ENCODE measurements around the gene SLC7A14.

Gene SLC7A14

GRCh38 chr3:170585937-170586310 is at the start of gene SLC7A14:
TSS of gene SLC7A14 (minus strand) at chr3:170586075. CDS start at chr3:170526936, 59,139 bp downstream.
- Histone ChIP-seq H3K9ac (ENCODE audit: low read depth, low read length) (no peak within 1 kb of the TSS), H3K4me1 (ENCODE audit: control insufficient read depth, insufficient read depth, low read length) (no peaks in the 10 kb centered on the region), H3K9me3 (ENCODE audit: control insufficient read depth, insufficient read depth, low read length) (no peaks in the 10 kb centered on the region), H3K36me3 (ENCODE audit: control insufficient read depth, insufficient read depth, low read length) (no peaks in the 10 kb centered on the region), H3K27me3 (ENCODE audit: control insufficient read depth, insufficient read depth, low read length) (peaks cover 36% of the 10 kb centered on the region), H3K4me3 (ENCODE audit: low read depth, low read length) (peak within 1 kb of the TSS; percentile 63)

- Histone ChIP-seq H3K4me3 (ENCODE audit: low read depth, low read length) (no peak overlapping the region), H3K27me3 (ENCODE audit: control insufficient read depth, insufficient read depth, low read length) (no peaks in the 10 kb centered on the region), H3K36me3 (ENCODE audit: control insufficient read depth, insufficient read depth, low read length) (no peaks in the 10 kb centered on the region), H3K4me1 (ENCODE audit: control insufficient read depth, insufficient read depth, low read length) (peaks cover 4% of the 10 kb centered on the region), H3K9me3 (ENCODE audit: control insufficient read depth, insufficient read depth, low read length) (no peaks in the 10 kb centered on the region), H3K9ac (ENCODE audit: low read depth, low read length) (no peak overlapping the region)
Measured at GRCh38 chr3:170635385-170635735, 49.5 kb upstream of the SLC7A14 start.

GRCh38 chr3:170634663-170635384 is 48.9 kb upstream of the SLC7A14 start:
- no peak overlapping the region for H3K4me3 ChIP-seq (ENCODE audit: low read depth, low read length)
- peaks cover 4% of the 10 kb centered on the region for H3K4me1 ChIP-seq (ENCODE audit: control insufficient read depth, insufficient read depth, low read length)
- no peaks in the 10 kb centered on the region for H3K9me3 ChIP-seq (ENCODE audit: control insufficient read depth, insufficient read depth, low read length)
- H3K9ac ChIP-seq (ENCODE audit: low read depth, low read length): no peak overlapping the region
- H3K27me3 ChIP-seq (ENCODE audit: control insufficient read depth, insufficient read depth, low read length): no peaks in the 10 kb centered on the region
- no peaks in the 10 kb centered on the region for H3K36me3 ChIP-seq (ENCODE audit: control insufficient read depth, insufficient read depth, low read length)

- no peaks in the 10 kb centered on the region for H3K27me3 ChIP-seq (ENCODE audit: control insufficient read depth, insufficient read depth, low read length)
- H3K4me3 ChIP-seq (ENCODE audit: low read depth, low read length): no peak overlapping the region
- no peak overlapping the region for H3K9ac ChIP-seq (ENCODE audit: low read depth, low read length)
- H3K9me3 ChIP-seq (ENCODE audit: control insufficient read depth, insufficient read depth, low read length): no peaks in the 10 kb centered on the region
- no peaks in the 10 kb centered on the region for H3K36me3 ChIP-seq (ENCODE audit: control insufficient read depth, insufficient read depth, low read length)
- peaks cover 4% of the 10 kb centered on the region for H3K4me1 ChIP-seq (ENCODE audit: control insufficient read depth, insufficient read depth, low read length)
Measured at GRCh38 chr3:170633573-170633972, 47.7 kb upstream of the SLC7A14 start.

GRCh38 chr3:170632780-170633179 is 46.9 kb upstream of the SLC7A14 start:
- H3K27me3 ChIP-seq (ENCODE audit: control insufficient read depth, insufficient read depth, low read length): no peaks in the 10 kb centered on the region
- no peak overlapping the region for H3K9ac ChIP-seq (ENCODE audit: low read depth, low read length)
- H3K4me1 ChIP-seq (ENCODE audit: control insufficient read depth, insufficient read depth, low read length): peaks cover 4% of the 10 kb centered on the region
- H3K9me3 ChIP-seq (ENCODE audit: control insufficient read depth, insufficient read depth, low read length): no peaks in the 10 kb centered on the region
- no peaks in the 10 kb centered on the region for H3K36me3 ChIP-seq (ENCODE audit: control insufficient read depth, insufficient read depth, low read length)
- no peak overlapping the region for H3K4me3 ChIP-seq (ENCODE audit: low read depth, low read length)

- Histone ChIP-seq H3K4me1 (ENCODE audit: control insufficient read depth, insufficient read depth, low read length) (peaks cover 4% of the 10 kb centered on the region), H3K36me3 (ENCODE audit: control insufficient read depth, insufficient read depth, low read length) (no peaks in the 10 kb centered on the region), H3K27me3 (ENCODE audit: control insufficient read depth, insufficient read depth, low read length) (no peaks in the 10 kb centered on the region), H3K9me3 (ENCODE audit: control insufficient read depth, insufficient read depth, low read length) (no peaks in the 10 kb centered on the region), H3K9ac (ENCODE audit: low read depth, low read length) (no peak overlapping the region), H3K4me3 (ENCODE audit: low read depth, low read length) (no peak overlapping the region)
Measured at GRCh38 chr3:170631755-170632488, 46.0 kb upstream of the SLC7A14 start.

GRCh38 chr3:170623524-170623923 is 37.6 kb upstream of the SLC7A14 start:
- Histone ChIP-seq H3K4me3 (ENCODE audit: low read depth, low read length) (no peak overlapping the region), H3K4me1 (ENCODE audit: control insufficient read depth, insufficient read depth, low read length) (no peaks in the 10 kb centered on the region), H3K9ac (ENCODE audit: low read depth, low read length) (no peak overlapping the region), H3K27me3 (ENCODE audit: control insufficient read depth, insufficient read depth, low read length) (no peaks in the 10 kb centered on the region), H3K36me3 (ENCODE audit: control insufficient read depth, insufficient read depth, low read length) (no peaks in the 10 kb centered on the region), H3K9me3 (ENCODE audit: control insufficient read depth, insufficient read depth, low read length) (no peaks in the 10 kb centered on the region)

GRCh38 chr3:170622369-170623159 is 36.7 kb upstream of the SLC7A14 start:
- no peaks in the 10 kb centered on the region for H3K36me3 ChIP-seq (ENCODE audit: control insufficient read depth, insufficient read depth, low read length)
- no peaks in the 10 kb centered on the region for H3K4me1 ChIP-seq (ENCODE audit: control insufficient read depth, insufficient read depth, low read length)
- no peaks in the 10 kb centered on the region for H3K9me3 ChIP-seq (ENCODE audit: control insufficient read depth, insufficient read depth, low read length)
- no peak overlapping the region for H3K9ac ChIP-seq (ENCODE audit: low read depth, low read length)
- H3K4me3 ChIP-seq (ENCODE audit: low read depth, low read length): no peak overlapping the region
- no peaks in the 10 kb centered on the region for H3K27me3 ChIP-seq (ENCODE audit: control insufficient read depth, insufficient read depth, low read length)

- no peaks in the 10 kb centered on the region for H3K27me3 ChIP-seq (ENCODE audit: control insufficient read depth, insufficient read depth, low read length)
- no peaks in the 10 kb centered on the region for H3K36me3 ChIP-seq (ENCODE audit: control insufficient read depth, insufficient read depth, low read length)
- H3K4me3 ChIP-seq (ENCODE audit: low read depth, low read length): no peak overlapping the region
- H3K9me3 ChIP-seq (ENCODE audit: control insufficient read depth, insufficient read depth, low read length): no peaks in the 10 kb centered on the region
- no peak overlapping the region for H3K9ac ChIP-seq (ENCODE audit: low read depth, low read length)
- H3K4me1 ChIP-seq (ENCODE audit: control insufficient read depth, insufficient read depth, low read length): no peaks in the 10 kb centered on the region
Measured at GRCh38 chr3:170621256-170621655, 35.4 kb upstream of the SLC7A14 start.

- Histone ChIP-seq H3K36me3 (ENCODE audit: control insufficient read depth, insufficient read depth, low read length) (no peaks in the 10 kb centered on the region), H3K4me1 (ENCODE audit: control insufficient read depth, insufficient read depth, low read length) (no peaks in the 10 kb centered on the region), H3K9me3 (ENCODE audit: control insufficient read depth, insufficient read depth, low read length) (no peaks in the 10 kb centered on the region), H3K27me3 (ENCODE audit: control insufficient read depth, insufficient read depth, low read length) (no peaks in the 10 kb centered on the region), H3K9ac (ENCODE audit: low read depth, low read length) (no peak overlapping the region), H3K4me3 (ENCODE audit: low read depth, low read length) (no peak overlapping the region)
Measured at GRCh38 chr3:170614214-170614966, 28.5 kb upstream of the SLC7A14 start.

GRCh38 chr3:170611751-170612150 is 25.9 kb upstream of the SLC7A14 start:
- Histone ChIP-seq H3K27me3 (ENCODE audit: control insufficient read depth, insufficient read depth, low read length) (no peaks in the 10 kb centered on the region), H3K4me1 (ENCODE audit: control insufficient read depth, insufficient read depth, low read length) (peaks cover under 1% of the 10 kb centered on the region), H3K9ac (ENCODE audit: low read depth, low read length) (no peak overlapping the region), H3K36me3 (ENCODE audit: control insufficient read depth, insufficient read depth, low read length) (no peaks in the 10 kb centered on the region), H3K4me3 (ENCODE audit: low read depth, low read length) (no peak overlapping the region), H3K9me3 (ENCODE audit: control insufficient read depth, insufficient read depth, low read length) (no peaks in the 10 kb centered on the region)
